Measurements from ENCODE around the gene ZNF408. TPM values are rescaled to one million over a fixed set of nuclear protein-coding genes. Genes with fewer than 3 reads are reported as not detected.

ZNF408 gene
- total and polyA plus RNA-seq, 2 of the 13 experiments (the other 11 are each of a cell fraction or from before 2014, with no cell fraction given), result 11.2 to 12.5 TPM

DNA sequence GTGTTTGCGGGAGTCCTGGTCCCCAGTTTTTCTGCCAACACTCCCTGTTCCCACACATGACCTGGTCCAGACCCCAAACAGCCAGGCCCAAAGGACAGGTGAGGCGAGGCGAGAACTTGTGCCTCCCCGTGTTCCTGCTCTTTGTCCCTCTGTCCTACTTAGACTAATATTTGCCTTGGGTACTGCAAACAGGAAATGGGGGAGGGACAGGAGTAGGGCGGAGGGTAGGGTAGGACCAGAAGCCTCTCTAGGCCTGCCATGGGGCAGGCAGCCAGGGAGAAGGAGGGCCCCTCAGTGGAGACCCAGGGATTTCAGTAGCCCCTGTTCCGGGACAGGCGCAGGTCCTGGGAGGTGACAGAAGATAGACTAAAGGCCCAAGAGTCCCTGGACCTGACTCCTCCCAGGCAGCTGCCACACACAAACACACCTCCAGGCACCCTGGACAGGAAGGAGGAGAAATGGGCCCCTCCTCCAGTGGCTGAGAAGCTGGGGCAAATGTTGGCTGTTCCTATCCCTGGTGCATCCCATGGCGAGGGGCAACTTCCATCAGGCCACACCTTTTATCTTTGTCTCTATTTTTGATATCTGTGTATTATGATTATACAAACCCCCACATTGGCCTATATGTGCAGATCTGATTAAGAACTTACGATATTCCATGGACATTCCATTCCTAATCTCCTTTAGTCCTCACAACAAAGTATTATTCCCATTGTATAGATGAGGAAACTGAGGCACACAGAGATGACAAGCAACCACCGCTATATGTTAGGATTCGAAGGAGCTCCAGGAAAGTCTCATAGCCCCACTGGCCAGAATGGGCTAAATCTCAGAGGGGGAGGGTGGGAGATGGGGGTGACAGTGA, 17.6 kb downstream of the ZNF408 start (continued):
- TF ChIP-seq, protein P1, sequence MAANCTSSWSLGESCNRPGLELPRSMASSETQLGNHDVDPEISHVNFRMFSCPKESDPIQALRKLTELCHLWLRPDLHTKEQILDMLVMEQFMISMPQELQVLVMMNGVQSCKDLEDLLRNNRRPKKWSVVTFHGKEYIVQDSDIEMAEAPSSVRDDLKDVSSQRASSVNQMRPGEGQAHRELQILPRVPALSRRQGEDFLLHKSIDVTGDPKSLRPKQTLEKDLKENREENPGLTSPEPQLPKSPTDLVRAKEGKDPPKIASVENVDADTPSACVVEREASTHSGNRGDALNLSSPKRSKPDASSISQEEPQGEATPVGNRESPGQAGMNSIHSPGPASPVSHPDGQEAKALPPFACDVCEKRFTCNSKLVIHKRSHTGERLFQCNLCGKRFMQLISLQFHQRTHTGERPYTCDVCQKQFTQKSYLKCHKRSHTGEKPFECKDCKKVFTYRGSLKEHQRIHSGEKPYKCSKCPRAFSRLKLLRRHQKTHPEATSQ (CRISPR knock-in tag; IDR thresholded peaks at IDR 0.05; ENCODE audit: borderline replicate concordance), result no peak
- TF ChIP-seq ZNF530 (CRISPR knock-in tag; IDR thresholded peaks at IDR 0.05; ENCODE audit: low read depth) (no peak), HOXD1 (CRISPR knock-in tag; IDR thresholded peaks at IDR 0.05) (peak; percentile 89), KDM3A (CRISPR knock-in tag; IDR thresholded peaks at IDR 0.05; ENCODE audit: low read depth) (peak; percentile 65; the same call in 1 of the 2 replicates), SKI (IDR thresholded peaks at IDR 0.05; ENCODE audit: partially characterized antibody) (peak; percentile 80), ZNF431 (CRISPR knock-in tag; IDR thresholded peaks at IDR 0.05; ENCODE audit: borderline replicate concordance, low read depth) (peak; percentile 37; the same call in 1 of the 2 replicates), ZBTB8A (CRISPR knock-in tag; IDR thresholded peaks at IDR 0.05; ENCODE audit: borderline replicate concordance, low read depth) (no peak), LCORL (IDR thresholded peaks at IDR 0.05) (no peak), LCORL (CRISPR knock-in tag; IDR thresholded peaks at IDR 0.05) (peak; percentile 100), MEIS2 (CRISPR knock-in tag; IDR thresholded peaks at IDR 0.05) (no peak; the same call in 1 of the 2 replicates), RELA (CRISPR knock-in tag; IDR thresholded peaks at IDR 0.05) (0 out of 2 replicates have a peak, but pooled peaks have one; percentile 71), ZNF354B (CRISPR knock-in tag; IDR thresholded peaks at IDR 0.05) (no peak), MED8 (CRISPR knock-in tag; IDR thresholded peaks at IDR 0.05; ENCODE audit: insufficient replicate concordance) (peak; percentile 92)
- TF ChIP-seq, protein P2, sequence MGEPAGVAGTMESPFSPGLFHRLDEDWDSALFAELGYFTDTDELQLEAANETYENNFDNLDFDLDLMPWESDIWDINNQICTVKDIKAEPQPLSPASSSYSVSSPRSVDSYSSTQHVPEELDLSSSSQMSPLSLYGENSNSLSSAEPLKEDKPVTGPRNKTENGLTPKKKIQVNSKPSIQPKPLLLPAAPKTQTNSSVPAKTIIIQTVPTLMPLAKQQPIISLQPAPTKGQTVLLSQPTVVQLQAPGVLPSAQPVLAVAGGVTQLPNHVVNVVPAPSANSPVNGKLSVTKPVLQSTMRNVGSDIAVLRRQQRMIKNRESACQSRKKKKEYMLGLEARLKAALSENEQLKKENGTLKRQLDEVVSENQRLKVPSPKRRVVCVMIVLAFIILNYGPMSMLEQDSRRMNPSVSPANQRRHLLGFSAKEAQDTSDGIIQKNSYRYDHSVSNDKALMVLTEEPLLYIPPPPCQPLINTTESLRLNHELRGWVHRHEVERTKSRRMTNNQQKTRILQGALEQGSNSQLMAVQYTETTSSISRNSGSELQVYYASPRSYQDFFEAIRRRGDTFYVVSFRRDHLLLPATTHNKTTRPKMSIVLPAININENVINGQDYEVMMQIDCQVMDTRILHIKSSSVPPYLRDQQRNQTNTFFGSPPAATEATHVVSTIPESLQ (CRISPR knock-in tag; conservative IDR thresholded peaks at IDR 0.05), result no peak; the same call in 1 of the 2 replicates
